ENCODE measurements around the gene KCNMA1.

GRCh38 chr10:77197544-77197943, 440.1 kb downstream of the KCNMA1 start:
- TF ChIP-seq EP300 (IDR thresholded peaks at IDR 0.05; ENCODE audit: low read depth) (no peak), POLR2A (IDR thresholded peaks at IDR 0.05) (no peak), CTCF (IDR thresholded peaks at IDR 0.05) (no peak), POLR2AphosphoS5 (IDR thresholded peaks at IDR 0.05) (no peak)
